HK-2 (cell line): ENCODE results near the gene PLA2G12B.
A peak's percentile ranks its signal among the peaks of the same experiment; 100 is the strongest.
"Not testable (repeated sequence)": the region's sequence is repeated elsewhere in the genome, so short reads cannot be mapped to it uniquely, and the experiment has no call there.

ENCODE experiments used
- DNase-seq: peaks from one replicate; pipeline ENCODE4 v3.0.0-alpha.2; 2018; ENCODE audit not compliant: unreplicated experiment

PLA2G12B gene

DNA sequence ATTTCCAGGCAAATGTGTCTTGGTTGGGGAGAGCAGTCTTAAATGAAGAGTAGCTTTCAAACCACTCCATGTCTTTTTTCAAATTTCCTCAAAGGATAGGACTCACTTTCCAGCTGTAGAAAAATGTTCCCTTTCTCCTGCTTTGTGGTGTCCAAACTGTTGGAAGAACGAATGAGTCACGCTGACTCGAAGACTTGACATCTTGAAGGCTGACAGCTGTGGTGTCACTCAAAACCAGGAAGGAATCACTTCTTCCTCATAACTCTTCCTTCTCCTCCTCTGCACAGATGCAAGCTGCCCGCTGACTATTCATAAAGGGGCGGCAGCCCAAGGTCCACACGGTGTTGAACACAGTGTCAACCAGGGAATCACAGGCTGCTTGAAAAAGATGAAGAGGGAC, 19.2 kb downstream of the PLA2G12B start:
- peak; percentile 15 for DNase-seq

DNA sequence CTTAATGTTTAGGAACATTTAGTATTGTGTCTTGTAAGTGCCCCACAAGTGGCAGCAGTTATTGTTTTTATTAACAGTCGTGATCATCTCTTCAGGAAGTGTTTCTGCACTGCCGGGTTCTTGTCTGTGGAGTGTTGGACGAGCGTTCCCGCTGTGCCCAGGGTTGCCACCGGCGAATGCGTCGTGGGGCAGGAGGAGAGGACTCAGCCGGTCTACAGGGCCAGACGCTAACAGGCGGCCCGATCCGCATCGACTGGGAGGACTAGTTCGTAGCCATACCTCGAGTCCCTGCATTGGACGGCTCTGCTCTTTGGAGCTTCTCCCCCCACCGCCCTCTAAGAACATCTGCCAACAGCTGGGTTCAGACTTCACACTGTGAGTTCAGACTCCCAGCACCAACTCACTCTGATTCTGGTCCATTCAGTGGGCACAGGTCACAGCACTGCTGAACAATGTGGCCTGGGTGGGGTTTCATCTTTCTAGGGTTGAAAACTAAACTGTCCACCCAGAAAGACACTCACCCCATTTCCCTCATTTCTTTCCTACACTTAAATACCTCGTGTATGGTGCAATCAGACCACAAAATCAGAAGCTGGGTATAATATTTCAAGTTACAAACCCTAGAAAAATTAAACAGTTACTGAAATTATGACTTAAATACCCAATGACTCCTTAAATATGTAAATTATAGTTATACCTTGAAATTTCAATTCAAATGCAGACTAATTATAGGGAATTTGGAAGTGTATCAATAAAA, 22.2 kb downstream of the PLA2G12B start:
- no peak for DNase-seq

DNA sequence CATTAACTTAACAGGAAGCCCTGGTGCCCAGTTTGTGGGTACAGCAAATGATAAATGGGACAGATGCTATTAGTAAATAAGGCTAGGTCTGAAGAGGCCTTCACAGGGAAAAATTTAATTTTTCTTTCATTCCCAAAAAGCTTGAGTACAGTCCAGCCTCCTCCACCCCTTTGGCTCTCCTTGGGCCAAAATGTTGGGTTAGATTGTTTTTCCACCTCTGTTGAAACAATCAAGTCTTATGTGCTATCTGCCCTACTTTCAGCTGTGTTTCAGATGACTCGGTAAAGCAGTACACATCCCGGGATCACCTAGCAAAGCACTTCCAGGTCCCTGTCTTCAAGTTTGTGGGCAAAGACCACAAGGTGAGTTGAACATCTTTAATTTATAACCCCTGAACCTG, 24.3 kb downstream of the PLA2G12B start:
- no peak for DNase-seq

DNA sequence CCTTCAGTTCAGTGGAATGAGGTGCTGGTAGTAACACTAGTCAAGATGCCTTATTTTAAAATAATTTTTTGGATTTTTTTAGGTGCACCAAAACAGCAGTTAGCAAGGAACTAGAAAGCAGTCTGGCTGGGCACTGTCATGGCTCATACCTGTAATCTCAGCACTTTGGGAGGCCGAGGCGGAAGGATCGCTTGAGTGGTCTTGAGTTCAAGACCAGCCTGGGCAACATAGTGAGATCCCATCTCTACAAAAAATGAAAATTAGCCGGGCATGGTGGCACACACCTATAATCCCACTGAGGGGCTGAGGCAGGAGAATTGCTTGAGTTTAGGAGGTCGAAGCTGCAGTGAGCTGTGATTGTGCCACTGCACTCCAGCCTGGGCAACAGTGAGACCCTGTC, 25.8 kb downstream of the PLA2G12B start:
- DNase-seq: no peak

DNA sequence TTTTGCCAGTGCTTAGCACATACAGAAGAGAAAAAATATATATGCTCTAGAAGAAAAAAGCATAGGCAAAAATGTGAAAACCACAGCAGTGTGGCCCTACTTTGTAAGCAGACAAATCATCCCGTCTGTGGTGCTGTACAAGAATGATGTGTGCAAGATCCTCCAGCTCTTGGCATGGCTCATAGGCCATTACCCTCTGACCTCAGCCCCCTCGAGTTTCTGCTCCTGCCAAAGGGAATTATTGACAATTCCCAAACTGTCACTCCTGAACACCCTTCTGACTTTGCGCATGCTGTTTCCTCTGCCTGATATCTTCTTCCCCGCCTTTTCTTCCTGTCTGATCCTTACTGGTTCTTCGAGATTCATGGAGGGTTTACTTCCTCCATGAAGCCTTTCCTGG, 27.1 kb downstream of the PLA2G12B start:
- DNase-seq: no peak

DNA sequence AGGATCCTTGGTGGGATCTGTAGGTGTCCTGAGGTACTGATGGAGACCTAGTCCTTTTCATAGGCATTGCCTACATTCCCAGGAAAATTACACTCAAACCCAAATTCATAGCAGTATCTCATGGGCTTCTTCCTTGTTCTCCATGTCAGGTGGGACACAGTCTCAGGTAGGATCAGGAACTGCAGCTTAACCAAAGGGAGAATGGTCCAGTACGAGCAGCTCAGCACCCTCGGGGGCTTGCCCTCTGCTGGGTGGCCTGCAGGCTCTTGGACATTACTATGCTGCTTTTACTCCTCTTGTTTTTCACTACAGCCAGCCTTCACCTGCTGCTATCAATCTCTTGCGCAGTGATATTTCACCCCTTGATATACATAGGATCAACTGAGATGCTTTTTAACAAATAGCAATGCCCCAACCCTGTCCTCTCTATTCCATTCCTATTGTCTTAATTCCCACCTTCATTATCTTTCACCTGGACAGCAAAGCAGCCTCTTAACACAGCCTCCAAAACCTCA, 28.6 kb downstream of the PLA2G12B start:
- DNase-seq: no peak

DNA sequence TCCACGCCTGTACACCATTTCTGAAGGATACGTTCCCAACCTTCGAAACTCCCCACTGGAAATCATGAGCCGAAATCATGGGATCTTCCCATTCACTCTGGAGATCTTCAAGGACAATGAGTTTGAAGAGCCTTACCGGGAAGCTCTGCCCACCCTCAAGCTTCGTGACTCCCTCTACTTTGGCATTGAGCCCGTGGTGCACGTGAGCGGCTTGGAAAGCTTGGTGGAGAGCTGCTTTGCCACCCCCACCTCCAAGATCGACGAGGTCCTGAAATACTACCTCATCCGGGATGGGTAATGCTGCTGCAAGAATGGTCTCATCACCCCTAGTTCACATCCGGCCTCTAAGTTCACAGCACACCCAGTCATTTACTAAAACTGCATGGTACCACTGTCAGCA, 30.3 kb downstream of the PLA2G12B start:
- DNase-seq: no peak

DNA sequence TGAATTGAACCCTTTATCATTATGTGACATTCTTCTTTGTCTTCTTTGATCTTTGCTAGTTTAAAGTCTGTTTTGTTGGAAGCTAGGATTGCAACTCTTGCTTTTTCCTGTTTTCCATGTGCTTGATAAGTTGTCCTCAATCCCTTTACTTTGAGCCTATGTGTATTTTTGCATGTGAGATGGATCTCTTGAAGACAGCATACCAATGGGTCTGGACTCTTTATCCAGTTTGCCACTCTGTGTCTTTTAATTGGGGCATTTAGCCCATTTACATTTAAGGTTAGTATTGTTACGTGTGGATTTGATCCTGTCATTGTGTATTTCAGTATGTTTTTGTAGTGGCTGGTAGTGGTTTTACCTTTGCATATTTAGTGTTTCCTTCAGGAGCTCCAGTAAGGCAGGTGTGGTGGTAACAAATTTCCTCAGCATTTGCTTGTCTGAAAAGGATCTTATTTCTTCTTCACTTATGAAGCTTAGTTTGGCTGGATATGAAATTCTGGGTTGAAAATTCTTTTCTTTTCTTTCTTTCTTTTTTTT, 33.4 kb downstream of the PLA2G12B start:
- DNase-seq: not testable (repeated sequence)

DNA sequence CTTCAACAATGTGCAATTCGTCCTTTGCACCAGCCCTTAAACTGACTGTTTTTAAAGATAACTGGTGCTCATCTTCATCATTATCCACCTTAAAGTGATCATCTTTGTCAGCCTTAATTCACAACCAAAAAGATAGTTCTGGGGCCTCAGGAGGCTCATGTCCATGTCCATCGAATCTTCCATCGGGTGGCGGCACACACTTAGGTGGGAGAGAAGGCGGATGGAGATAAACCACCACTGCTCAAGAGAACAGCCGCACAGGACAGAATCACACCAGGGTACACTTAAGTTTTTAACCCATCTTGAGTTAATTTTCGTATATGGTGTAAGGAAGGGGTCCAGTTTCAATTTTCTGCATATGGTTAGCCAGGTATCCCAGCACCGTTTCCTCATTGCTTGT, 36.3 kb downstream of the PLA2G12B start:
- no peak for DNase-seq

DNA sequence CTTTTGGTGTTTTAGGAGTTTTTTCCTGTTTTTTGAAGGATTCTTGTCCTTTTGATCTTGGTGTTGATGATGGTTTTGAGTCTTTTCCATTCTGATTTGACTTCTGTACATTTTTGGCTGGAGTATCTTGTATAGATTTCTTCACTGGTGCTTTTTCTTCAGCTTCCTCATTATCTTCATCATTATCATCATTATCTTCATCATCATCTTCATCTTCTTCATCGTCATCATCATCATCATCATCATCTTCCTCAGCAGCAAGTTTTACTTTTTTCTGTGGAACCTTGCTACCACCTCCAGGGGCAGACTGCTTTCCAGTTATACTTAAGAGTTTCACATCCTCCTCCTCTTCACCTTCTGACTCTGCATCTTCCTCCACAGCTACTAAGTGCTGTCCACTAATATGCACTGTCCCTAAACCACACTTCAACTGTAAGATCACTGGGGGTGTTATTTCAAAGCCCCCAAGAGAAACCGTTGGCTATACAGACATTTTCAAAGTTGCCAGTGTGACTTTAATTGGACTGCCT, 36.7 kb downstream of the PLA2G12B start:
- DNase-seq: not testable (repeated sequence)

DNA sequence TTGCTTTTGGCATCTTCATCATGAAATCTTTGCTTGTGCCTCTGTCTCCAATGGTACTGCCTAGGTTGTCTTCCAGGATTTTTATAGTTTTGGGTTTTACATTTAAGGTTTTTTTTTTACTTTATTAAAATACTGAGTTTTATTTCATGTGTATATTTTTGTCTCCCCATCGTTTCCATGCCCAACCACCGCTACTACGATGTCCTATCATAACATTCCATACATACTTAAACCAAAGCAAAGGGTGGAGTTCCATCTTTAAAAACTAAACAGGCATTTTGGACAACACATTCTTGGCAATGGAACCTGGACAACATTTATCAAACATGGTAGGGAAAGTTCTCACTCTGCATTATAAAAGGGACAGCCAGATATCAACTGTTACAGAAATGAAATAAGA, 37.4 kb downstream of the PLA2G12B start:
- DNase-seq: not testable (repeated sequence)

DNA sequence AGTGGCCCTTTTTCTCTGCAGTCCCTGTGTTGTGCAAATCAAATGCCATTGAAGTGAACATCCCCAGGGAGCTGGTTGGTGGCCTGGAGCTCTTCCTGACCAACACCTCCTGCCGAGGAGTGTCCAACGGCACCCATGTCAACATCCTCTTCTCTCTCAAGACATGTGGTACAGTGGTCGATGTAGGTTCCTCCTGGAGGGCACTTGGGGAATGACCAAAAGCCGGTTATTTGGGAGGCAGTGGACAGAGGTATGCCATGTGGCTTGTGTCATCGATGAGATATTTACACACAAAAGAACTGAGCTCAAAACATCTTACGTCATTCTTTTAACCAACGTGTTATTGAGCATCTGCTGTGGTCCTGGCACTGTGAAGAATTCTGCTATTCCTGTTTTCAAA, 41.3 kb downstream of the PLA2G12B start:
- no peak for DNase-seq

DNA sequence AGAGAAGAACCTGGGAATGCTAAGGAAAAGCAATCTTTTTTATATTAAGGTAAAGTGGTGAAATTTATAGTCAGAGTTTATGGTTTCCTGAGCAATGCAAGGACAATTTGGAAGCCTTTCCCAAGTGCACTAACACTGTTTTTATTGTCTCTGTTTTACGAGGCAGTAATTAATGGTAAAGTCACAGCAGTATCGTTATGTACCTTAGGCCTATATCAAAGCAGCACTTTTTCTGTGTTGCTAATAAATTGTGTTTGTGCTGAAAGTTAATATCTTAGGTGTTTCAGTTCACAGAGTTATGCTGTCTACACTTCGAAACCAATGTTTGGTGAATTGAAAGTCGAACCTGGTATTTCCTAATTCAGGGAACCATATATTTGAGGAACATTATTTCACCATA, 41.9 kb downstream of the PLA2G12B start:
- DNase-seq: no peak

DNA sequence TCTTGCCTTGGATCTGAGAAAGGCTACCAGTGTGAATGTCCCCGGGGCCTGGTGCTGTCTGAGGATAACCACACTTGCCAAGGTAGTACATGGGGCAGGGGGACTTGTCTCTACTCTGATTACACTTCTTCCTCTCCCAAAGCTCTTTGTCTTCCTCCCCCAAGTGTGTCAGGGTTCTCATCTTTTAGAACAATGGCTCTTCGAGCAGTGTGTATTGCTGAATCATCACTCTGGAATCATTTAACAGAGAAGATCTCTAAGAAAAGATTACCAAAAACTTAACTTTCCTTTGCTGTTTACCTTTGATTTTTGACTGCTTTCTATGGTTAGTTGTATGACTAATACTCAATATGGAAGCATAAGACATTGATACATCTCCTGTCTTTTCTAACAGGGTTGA, 42.8 kb downstream of the PLA2G12B start:
- no peak for DNase-seq

DNA sequence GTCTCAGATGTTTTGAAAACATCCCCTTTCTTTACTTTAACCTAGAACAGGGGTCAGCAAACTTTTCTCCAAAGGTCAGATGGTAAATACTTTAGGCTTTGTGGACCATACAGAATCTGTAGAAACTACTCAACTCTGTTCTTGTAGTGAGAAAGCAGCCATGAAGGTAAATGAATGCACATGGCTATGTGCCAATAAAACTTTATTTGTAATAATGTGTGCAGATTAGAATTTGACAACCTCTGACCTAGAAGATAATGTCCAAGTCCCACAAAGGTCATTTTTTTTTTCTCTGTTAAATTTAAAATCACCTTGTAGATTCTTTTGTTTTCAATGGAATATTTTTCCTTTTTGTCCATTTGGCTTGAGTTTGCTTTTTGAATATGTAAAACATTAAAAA, 43.9 kb downstream of the PLA2G12B start:
- no peak for DNase-seq

DNA sequence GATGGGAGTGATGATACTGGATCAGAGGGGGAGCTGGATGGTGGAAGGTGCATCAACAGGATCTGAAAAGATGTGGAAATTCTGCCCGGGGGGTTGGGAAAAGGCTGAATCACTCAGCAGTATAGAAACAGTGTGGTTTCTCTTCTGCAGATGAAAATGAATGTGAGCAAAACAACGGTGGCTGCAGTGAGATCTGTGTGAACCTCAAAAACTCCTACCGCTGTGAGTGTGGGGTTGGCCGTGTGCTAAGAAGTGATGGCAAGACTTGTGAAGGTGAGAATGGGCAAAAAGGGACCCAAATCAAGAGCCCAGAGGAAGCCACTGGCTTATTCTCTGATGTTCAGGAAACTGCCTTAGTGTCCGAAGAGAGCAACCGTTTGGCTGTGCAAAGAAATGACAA, 48.2 kb downstream of the PLA2G12B start:
- DNase-seq: no peak

DNA sequence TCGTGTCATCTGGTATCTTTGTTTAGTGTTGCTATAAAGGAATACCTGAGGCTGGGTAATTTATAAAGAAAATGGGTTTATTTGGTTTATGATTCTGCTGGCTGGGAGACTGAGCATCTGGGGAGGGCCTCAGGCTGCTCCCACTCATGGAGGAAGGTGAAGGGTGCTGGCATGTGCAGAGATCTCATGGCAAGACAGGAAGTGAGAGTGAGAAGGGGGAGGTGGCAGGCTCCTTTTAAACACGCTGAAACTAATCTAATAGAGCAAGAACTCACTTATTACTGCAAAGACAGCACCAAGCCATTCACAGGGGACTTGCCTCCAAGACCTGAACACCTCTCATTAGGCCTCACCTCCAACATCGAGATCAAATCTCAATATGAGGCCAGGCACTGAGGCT, 49.8 kb downstream of the PLA2G12B start:
- no peak for DNase-seq

DNA sequence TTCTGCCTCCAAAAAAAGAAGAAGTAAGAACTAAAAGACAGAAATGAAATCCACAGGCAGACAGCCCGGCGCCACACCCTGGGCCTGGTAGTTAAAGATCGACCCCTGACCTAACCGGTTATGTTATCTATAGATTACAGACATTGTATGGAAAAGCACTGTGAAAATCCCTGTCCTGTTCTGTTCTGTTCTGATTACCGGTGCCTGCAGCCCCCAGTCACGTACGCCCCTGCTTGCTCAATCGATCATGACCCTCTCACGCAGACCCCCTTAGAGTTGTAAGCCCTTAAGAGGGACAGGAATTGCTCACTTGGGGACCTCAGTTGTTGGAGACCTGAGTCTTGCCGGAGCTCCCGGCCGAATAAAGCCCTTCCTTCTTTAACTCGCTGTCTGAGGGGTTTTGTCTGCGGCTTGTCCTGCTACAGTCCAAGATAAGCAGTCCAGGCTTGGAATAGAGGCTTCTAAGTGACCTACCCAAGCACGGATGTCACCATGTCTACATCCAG, 50.6 kb downstream of the PLA2G12B start:
- DNase-seq: not testable (repeated sequence)

DNA sequence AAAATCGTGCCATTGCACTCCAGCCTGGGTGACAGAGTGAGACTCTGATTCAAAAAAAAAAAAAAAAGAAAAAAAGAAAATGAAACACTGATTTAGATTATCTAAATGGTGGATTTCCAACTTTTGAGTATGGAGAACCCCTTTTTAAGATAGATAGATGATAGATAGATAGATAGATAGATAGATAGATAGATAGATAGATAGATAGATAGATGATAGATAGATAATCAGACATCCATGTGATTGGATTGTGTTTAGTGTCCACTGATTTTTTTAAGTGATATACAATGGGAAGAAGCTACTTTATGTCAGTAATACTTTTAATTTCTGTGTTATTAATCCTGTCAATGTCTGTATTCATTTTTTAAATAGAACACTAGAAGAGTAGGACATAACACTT, 55.1 kb downstream of the PLA2G12B start:
- no peak for DNase-seq

DNA sequence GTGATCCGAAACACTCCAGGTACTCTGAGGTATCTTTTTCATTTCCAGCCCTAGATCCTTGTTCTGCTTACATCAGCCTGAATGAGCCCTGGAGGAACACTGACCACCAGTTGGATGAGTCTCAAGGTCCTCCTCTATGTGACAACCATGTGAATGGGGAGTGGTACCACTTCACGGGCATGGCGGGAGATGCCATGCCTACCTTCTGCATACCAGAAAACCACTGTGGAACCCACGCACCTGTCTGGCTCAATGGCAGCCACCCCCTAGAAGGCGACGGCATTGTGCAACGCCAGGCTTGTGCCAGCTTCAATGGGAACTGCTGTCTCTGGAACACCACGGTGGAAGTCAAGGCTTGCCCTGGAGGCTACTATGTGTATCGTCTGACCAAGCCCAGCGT, 56.0 kb downstream of the PLA2G12B start:
- DNase-seq: no peak

DNA sequence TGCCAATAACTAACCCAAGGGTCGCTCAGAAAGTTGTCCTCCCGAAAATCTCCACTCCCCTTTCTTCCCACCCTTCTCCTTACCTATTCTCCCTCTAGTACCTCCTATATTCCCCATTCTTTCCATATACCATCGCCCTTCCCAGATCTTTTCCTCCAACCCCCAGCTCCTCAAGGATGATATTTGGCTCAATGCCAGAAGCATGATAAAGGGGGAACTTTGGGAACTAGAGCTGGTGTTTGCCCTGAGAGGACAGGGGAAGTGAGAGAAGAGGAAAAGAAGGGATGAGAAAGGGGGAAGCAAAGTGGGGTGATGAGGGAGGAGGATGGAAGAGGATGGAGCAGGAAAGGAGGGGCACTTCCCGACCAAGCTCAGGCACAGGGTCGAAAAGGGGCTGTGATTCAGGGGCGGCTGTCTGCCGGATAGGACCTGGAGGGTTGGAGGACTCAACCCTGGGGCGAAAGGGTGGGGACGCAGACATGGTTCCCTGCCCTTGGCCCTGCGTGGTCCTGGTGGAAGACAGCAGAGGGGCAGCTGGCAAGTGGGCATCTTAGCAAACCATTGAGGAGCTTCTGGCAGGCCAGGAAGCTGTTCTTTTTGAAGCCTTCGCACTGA, 59.3 kb downstream of the PLA2G12B start:
- DNase-seq: no peak

DNA sequence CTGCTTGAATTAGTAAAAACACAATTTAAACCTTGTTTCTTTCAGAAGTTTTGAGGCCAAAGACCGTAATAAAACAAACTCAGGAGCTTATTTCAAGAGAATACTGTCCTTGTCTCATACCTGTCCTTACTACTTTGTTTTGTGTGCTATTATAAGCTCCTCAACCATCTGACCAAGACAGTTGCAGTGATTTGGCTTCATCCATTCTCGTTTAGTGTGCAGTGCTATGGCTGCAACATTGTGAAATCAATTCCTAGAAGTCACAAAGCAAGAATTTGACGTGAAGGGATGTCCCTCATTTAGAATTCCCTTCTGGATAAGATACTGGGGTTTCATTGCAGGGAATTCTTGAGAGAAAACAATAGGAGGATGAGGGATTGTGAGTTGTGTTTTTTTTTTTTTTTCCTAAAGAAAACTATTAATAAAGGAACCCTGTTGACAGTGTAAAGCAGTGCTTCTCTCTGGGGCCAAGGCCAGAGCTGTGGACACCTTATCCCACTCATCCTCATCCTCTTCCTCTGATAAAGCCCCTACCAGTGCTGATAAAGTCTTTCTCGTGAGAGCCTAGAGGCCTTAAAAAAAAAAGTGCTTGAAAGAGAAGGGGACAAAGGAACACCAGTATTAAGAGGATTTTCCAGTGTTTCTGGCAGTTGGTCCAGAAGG, 61.3 kb downstream of the PLA2G12B start, which contains the start of gene OIT3:
OIT3 (plus strand) TSS at position 604 of the 663 bp plus-strand sequence. CDS start 60 bp downstream, outside the sequence.
- DNase-seq: no peak
